ENCODE data around the gene SMIM27.
"Not testable (repeated sequence)": the region's sequence is repeated elsewhere in the genome, so short reads cannot be mapped to it uniquely, and the experiment has no call there.

Gene SMIM27, protein sequence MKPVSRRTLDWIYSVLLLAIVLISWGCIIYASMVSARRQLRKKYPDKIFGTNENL

DNA sequence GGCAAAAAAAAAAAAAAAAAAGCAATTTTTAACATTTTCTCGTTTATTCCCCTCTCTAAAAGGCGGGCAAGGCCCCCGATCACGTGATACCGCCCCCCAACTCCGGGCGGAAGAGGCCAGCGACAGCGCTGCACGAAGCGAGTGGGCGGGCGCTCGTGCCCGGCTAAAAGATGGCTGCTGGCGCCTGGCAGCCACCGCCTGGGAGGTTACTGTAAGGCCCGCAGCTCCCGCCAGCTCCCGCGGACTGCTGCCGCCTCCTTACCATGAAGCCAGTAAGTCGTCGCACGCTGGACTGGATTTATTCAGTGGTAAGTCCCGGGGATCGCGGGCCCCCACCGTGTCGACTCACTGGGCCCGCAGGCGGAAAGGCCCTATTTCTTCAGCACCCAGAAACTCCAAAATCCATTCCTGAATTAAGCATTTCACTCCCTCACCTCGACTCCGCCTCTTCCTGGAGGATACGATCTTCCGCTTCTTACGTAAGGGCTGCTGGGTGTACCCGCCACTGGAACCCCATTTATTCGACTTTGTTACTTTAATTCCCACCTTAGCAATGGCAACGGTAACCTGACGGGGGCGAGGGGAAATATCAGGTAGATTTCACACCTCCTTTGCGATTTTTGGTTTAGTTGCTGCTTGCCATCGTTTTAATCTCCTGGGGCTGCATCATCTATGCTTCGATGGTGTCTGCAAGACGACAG lies at the start of gene SMIM27, which contains the start of gene TOPORS:
Gene SMIM27 (plus strand): TSS at position 156 of the 701 bp plus-strand sequence. CDS start 108 bp downstream, at position 264.
Gene TOPORS (minus strand): TSS at position 415 of the 701 bp plus-strand sequence. CDS start 150 bp downstream, at position 265.
- in situ Hi-C loops (cut with HindIII; ENCODE audit: low sequenced_read_pairs) = loop anchor here (25.0 kb wide), 2 partner anchors 165 to 410 kb away; partner anchors contain the start of gene ACO1

DNA sequence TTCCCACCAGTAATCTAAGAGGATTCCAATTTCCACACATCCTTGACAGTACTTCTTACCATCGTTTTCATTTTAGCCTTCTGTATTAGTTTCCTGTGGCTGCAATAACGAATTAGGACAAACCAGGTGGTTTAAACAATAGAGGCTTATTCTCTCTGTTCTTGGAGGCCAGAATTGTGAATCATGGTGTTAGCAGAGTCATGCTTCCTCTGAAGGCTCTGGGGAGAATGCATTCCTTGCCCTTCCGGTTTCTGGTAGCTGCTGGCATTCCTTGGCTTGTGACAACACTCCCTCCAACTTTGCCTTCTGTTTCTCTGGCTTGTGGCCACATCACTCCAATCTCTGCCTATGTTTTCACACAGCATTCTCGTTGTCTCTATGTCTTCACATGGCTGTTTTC lies 49.7 kb upstream of the SMIM27 start:
- in situ Hi-C loops (cut with HindIII; ENCODE audit: low sequenced_read_pairs) = no loop called here

DNA sequence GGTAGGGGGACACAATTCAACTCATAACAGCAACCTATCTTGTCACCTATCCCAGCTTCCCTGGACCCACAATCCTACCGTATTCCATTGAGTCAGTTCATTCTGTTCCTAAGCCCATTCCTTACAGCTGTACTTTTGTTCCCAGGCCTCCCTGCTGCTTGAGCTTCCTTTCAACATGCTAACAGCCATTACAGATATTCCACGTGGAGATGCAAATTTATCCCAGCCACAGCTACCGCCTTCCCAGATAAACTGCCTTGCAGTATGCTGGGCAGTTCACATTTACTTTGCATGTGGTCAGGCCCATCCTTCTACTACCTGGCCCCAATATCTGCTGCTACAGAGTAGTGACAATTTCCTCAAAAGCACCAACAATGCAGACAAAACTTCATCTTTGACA lies 49.1 kb upstream of the SMIM27 start:
- in situ Hi-C loops (cut with HindIII; ENCODE audit: low sequenced_read_pairs) = no loop called here

DNA sequence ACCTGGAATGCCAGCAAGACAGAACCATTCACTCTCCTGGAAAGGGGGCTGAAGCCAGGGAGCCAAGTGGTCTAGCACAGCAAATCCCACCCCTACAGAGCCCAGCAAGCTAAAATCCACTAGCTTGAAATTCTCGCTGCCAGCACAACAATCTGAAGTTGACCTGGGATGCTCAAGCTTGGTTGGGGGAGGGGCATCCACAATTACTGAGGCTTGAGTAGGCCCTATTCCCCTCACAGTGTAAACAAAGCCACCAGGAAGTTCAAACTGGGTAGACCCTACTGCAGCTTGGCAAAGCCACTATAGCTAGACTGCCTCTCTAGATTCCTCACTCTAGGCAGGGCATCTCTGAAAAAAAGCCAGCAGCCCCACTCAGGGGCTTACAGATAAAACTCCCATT lies 43.4 kb upstream of the SMIM27 start:
- in situ Hi-C loops (cut with HindIII; ENCODE audit: low sequenced_read_pairs) = no loop called here

DNA sequence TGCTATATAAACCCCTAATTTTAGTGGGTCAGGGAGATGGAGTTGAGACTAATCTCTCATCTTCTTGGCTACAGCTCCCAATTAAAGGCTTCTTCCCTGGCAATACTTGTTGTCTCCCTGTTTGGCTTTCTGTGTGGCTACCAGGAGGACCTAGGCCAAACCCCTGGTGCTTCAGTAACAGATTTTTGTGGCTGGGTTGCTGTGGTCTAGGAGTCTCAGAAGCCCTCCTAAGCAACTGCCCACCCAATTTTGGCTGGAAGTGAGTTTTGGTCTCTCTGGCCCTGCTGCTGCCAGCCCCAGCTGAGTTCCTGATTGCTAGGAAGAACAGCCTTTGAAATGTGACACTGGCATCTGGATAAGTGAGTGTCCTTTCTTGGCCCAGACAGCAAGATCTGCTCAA lies 35.9 kb upstream of the SMIM27 start:
- in situ Hi-C loops (cut with HindIII; ENCODE audit: low sequenced_read_pairs) = no loop called here

DNA sequence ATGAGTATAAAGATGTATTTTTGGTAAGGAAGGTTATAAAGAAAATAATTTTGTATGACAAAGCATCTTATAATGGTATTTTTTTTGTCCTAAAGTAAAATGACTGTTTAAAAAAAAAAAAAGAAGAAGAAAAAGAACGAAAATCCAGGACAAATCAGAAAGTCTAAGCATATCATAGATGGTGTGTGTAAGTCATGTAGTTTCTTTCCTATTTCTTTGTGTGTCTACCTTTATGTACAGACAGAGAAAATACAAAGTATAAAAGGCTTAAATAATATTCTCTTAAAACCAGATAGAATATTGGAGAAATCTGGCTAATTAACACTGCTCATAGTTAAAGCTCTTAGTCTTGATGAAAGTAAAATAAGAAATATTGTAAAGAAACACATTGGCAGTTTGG lies 33.9 kb upstream of the SMIM27 start:
- in situ Hi-C loops (cut with HindIII; ENCODE audit: low sequenced_read_pairs) = no loop called here

DNA sequence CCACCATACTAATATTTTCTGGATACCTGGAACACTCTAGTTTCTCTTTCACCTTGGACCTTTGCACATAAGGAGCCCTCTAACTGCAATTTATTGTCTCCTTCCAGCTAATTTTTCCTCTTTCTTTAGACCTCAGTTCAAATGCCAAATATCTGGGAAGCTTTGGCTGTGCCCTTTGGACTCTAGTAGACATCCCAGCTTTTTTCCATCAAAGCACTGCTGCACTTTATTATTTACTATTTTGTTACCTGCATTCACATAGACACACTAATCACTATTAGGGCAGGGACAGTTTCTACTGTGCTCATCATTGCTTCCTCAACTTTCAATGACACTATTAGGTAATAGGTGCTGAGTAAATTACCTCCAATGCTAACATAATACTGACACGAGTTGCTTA lies 28.2 kb upstream of the SMIM27 start:
- in situ Hi-C loops (cut with HindIII; ENCODE audit: low sequenced_read_pairs) = no loop called here

DNA sequence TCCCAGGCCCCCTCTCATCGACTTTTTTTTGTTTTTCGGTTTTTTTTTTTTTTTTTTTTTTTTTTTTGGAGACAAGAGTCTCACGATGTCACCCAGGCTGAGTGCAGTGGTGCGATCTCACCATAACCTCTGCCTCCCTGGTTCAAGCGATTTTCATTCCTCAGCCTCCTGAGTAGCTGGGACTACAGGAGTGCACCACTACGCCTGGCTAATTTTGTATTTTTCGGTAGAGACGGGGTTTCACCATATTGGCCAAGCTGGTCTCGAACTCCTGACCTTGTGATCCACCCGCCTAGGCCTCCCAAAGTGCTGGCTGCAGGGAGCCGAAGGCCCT lies 27.6 kb upstream of the SMIM27 start:
- in situ Hi-C loops (cut with HindIII; ENCODE audit: low sequenced_read_pairs) = not testable (repeated sequence)

DNA sequence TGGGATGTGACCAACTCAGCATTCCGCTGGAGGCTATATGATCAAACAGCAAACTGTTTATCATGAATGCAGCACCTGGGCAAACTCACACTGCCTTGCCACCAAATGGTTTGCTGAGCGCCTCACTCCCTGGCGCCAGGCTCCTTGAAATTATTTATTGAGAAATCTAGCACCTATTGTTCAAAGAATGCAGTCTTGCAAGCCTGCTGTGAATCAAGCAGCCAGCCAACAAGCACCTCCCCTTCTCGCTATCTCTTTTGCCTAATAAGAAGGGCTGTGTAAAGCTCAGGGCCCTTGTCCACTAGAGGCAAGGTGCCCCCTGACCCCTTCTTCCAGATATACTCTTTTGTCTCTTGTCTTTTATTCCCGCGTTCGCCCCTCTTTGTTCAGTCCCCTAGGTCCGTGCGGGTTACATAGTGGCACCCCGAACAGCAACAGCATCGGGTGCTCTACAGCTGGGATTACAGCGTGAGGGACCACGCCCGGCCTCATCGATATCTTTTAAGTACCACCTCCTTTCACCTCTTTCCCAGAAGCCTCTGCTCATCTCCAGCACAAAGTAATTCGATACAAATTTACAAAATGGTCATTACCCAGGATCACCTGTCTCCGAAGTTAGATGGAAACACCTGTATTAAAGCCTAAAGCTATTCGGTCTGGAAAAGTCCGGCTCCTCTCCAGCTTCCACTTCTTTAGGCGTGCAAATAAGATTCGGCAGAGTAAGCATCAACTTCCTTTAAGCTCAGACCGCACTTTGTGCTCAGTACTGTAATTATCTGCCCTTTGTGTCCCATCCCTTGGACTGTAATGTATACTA lies 27.0 kb upstream of the SMIM27 start:
- in situ Hi-C loops (cut with HindIII; ENCODE audit: low sequenced_read_pairs) = no loop called here

DNA sequence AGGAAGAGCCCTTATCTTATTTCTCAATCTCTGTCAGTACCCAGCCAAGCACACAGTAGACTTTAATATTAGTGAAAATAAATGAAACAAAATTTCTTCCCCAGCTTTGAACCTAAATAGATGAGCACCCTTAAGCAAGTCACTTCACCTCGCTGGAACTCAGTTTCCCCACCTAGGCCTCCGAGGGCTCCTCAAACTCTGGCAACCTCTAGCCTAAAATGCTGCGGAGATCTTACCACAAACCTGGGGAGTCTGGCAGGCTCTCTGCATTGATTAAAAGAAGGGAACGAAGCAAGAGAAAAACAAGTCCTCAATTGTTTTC lies 26.5 kb upstream of the SMIM27 start:
- in situ Hi-C loops (cut with HindIII; ENCODE audit: low sequenced_read_pairs) = no loop called here

DNA sequence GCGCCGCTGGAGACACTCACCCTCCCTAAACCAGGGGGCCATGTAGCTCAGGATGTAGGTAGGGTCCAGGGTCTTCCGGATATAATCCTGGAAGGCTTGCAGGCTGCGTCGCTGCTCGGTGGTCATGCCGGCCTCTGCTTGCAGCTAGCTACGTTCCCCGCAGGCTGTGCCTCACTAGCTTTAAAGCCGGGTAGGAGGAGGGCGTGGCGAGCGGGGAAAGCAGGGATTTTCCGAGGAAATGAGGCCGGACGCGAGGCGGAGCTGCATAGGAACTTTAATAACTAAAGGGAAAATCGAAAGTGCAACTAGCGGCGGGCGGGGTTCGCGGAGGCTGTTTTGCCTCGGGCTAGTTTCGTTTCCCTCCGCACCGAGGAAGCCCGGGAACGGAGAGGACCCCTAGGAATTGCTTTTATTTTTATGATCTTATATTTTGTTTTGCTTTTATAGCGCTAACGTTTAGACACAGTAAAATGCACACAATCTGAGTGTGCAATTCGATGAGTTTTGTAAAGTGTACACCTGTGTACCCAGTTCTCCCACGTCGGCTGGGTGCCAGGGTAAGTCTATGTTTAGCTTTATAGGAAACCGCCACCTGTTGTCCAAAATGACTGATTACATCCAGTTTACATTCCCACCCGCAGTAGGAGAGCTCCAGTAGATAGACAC lies 26.0 kb upstream of the SMIM27 start, which contains the start of gene RIGI:
Gene RIGI (minus strand): TSS at position 156 of the 666 bp plus-strand sequence. CDS start 30 bp downstream, at position 126.
- in situ Hi-C loops (cut with HindIII; ENCODE audit: low sequenced_read_pairs) = no loop called here

DNA sequence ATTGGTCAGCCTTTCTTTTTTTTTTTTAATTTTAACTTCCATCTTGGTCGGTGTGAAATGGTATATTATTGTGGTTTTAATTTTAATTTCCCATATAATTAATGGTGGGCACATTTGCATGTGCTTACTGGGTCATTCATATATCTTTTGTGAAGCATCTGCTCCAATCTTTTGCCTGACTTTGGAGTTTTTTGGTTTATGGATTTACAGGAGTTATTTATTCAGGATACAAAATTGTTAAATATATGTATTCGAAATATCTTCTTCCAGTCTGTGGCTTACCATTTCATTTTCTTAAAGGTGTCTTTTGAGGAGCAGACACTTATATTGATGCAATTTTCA lies 25.4 kb upstream of the SMIM27 start:
- in situ Hi-C loops (cut with HindIII; ENCODE audit: low sequenced_read_pairs) = no loop called here

DNA sequence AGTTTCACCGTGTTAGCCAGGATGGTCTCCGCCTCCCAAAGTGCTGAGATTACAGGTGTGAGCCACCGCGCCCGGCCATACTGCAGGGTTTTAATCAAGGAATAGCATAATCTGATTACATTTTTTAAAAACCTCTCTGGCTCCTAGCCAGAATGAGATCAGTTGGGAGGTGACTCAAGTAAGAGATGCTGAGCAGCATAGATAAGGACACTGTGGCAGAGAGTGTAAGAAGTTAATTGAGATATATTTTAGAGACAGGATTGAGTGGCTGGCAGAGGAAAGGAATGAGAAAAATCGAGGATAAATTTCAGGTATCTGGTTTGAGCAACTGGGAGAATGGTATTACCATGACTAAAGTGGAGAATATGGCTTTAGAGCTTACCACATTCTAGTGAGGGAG lies 18.8 kb upstream of the SMIM27 start:
- in situ Hi-C loops (cut with HindIII; ENCODE audit: low sequenced_read_pairs) = no loop called here

DNA sequence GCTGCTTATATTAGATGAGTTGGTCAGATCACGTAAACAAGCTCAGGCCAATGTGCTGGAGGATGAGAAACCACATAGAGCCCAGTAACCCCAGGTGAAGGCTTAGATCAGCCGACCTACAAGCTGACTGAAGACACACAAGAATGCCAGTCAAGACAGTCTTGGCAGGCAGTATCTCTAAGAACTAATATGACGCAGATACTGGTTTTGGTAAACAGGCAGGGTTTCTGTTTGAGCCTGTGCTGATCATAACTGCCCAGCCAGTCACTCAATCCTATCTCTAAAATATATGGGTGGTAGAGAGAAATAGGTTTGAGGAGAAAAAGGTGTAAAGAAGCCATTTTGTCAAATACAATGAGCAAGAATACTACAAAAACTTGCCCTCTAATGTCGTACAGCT lies 18.3 kb upstream of the SMIM27 start:
- in situ Hi-C loops (cut with HindIII; ENCODE audit: low sequenced_read_pairs) = no loop called here

DNA sequence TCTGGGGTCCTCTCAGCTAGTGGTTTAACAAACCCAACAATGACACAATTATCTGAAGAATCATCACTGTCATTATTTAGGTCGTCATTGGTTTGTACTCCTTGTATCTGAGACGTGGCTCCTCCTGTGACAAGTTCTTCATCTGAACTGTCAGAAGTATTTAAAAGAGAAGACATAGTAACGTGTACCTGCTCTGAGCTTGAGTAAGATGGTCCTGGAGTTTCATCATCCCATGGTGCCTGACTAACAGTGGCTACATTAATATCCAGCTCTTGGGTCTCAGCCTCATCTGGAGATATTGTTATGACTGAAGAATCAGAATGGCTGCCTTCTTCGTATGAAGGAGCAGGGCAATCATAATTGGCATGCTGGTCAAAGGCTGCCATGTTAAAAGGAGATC lies 9.1 kb upstream of the SMIM27 start:
- in situ Hi-C loops (cut with HindIII; ENCODE audit: low sequenced_read_pairs) = no loop called here

DNA sequence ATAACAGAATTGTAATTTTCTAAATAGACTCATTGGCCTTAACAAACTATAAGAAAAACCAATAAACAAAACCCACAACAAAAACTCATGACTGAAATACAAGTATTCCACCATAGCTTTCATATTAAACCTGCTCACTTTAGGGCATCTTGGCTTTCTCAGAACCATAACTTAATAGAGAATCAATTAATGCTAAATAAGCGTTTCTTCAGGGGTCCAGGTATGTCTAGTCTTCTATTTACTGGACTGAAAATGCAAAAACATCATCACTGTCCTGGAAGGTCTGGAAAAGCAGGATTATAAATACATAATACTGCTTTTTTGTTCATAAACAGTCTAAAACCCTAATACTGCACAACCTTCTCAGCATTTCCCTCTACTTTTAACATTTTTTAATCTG lies 6.2 kb upstream of the SMIM27 start:
- in situ Hi-C loops (cut with HindIII; ENCODE audit: low sequenced_read_pairs) = no loop called here

DNA sequence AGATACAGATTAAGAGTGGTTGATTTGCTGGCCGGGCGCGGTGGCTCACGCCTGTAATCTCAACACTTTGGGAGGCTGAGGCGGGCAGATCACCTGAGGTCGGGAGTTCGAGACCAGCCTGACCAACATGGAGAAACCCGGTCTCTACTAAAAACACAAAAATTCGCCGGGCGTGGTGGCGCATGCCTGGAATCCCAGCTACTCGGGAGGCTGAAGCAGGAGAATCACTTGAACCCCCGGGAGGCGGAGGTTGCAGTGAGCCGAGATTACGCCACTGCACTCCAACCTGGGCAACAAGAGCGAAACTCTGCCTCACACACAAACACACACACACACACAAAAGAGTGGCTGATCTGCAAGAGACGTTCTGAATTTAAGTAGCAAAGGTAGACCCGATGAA lies 3.9 kb upstream of the SMIM27 start:
- in situ Hi-C loops (cut with HindIII; ENCODE audit: low sequenced_read_pairs) = not testable (repeated sequence)

DNA sequence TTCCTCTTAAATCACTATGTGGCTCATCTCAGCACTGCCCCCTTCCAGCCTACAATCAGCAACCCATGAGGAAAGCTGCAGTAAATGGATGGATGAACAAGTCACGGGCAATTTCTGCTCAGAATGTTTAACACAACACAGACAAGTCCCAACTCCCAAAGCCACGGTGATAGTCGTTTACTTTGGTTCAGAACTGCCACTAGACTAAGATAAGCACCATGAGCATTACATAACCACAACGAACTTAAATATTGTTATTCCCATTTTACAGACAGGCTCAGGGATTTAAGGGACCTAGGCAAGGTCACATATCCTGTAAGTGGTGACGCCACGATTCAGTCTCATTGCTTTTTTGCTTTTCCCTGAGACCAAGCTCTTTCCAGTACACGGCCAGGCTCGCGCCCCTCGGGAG lies 2.0 kb upstream of the SMIM27 start:
- in situ Hi-C loops (cut with HindIII; ENCODE audit: low sequenced_read_pairs) = loop anchor here (25.0 kb wide), 2 partner anchors 163 to 412 kb away; partner anchors contain the start of gene ACO1

DNA sequence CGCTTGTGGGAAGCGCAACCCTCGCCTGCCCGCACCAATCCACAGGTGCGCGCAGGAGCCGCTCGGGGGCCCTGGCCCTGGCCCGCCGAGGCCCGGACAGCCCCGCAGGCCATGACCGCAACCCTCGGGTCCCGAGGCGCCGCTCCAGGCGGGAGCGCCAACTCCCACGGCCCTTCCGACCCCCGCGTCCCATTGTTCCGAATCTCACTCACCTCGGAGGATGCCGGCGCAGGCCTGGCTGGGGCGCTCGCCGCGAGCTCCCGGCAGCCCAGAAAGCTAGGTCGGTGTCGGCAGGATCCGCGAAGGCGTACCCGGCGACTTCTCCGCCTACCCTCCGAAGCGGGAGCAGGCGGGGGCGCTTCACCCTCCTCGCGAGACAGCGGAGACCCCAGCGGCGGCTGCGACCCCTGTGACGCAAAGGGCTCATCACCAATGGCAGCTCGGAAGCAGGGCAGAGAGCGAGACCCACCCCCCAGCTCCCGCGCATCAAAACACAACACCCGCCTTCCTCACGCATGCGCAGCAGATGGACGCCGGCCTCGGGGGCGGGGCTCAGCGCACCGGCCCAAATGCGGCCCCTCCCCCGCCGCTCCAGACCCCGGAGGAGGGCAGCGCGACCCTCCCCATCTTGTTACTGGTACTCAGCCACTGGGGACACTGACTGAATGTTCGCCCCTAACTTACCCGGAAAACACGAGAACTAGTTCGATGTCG lies 1.4 kb upstream of the SMIM27 start:
- in situ Hi-C loops (cut with HindIII; ENCODE audit: low sequenced_read_pairs) = loop anchor here (25.0 kb wide), 2 partner anchors 163 to 412 kb away; partner anchors contain the start of gene ACO1

DNA sequence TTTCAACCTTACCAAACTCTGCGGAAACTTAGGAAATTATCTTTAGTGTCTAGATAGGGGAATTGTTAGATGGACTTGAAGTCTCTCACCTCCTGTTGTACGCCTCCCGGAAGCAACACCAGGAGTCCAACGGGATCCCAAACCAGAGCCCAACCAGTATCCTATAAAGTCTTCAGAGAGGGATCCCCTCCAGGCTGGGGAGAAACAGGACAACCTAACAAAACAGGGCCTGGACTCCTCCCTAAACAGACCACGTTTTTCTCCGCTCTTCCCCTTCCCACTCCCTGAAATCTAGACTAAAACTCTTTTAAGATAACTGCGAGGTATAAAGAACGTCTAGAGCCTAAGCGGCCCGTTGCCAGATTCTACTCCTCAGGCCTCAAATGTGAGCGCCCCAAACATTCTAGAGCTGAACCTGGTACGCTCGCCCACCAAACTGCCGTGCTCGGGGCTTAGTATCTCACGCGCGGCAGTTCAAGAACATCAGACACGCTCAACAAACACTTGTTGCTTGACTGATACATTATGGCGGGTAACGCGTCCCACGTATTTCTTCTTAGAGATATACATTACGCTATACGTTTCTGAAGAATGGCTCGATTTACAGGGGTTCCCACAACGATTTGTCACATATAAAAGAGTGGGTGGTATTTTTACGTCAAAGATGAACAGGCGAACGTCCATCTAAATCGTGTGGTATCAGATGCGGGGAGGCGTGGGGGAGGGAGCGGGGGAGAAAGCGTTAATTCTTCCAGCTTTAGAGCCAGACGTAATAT lies 663 bp upstream of the SMIM27 start:
- in situ Hi-C loops (cut with HindIII; ENCODE audit: low sequenced_read_pairs) = loop anchor here (25.0 kb wide), 2 partner anchors 164 to 411 kb away; partner anchors contain the start of gene ACO1

All from DLD1 (cell line).